Neutrophil (primary cell): Measurements from ENCODE around the gene BIN2.
"Not testable (repeated sequence)": the region's sequence is repeated elsewhere in the genome, so short reads cannot be mapped to it uniquely, and the experiment has no call there.

ENCODE experiments used
- H3K27ac ChIP-seq: fragments of 200-600 bp; sonication (generic); 2 replicates; pipeline ENCODE4 v1.5.1; 2016; ENCODE audit warnings: mild to moderate bottlenecking, moderate library complexity
- H3K27me3 ChIP-seq: fragments of 200-600 bp; sonication (generic); 2 replicates; pipeline ENCODE4 v1.6.0; 2016; ENCODE audit warnings: mild to moderate bottlenecking
- H3K36me3 ChIP-seq: fragments of 200-600 bp; sonication (generic); 2 replicates; pipeline ENCODE4 v1.5.1; 2017
- H3K4me1 ChIP-seq, 2 experiments: fragments of 200-600 bp in 1 of 2; sonication (generic) in 1 of 2; 1 replicate in 1 of 2; 2 replicates in 1 of 2; pipeline versions ENCODE4 v1.5.1 to v1.6.1; 2013 to 2016; ENCODE audit warnings: low read depth in 1 of 2, low read length in 1 of 2, mild to moderate bottlenecking in 1 of 2, moderate library complexity in 1 of 2; ENCODE audit not compliant: control insufficient read depth in 1 of 2, insufficient read depth in 1 of 2
- H3K4me3 ChIP-seq, 2 experiments: fragments of 200-600 bp in 1 of 2; sonication (generic) in 1 of 2; 1 replicate in 1 of 2; 2 replicates in 1 of 2; pipeline ENCODE4 v1.5.1; 2013 to 2016; ENCODE audit warnings: low read depth in 1 of 2, low read length in 1 of 2, mild to moderate bottlenecking in 1 of 2, moderate library complexity in 1 of 2
- H3K9me3 ChIP-seq: fragments of 200-600 bp; sonication (generic); 2 replicates; pipeline ENCODE4 v1.5.1; 2016
- TF ChIP-seq, protein P1 (sequence below): fragments of 200-600 bp; sonication (generic); IDR thresholded peaks from 2 replicates; pipeline ENCODE4 v1.5.1; 2016; ENCODE audit warnings: antibody characterized with exemption

BIN2 gene

GRCh38 chr12:51262758-51263177 lies 61.2 kb downstream of the BIN2 start:
- Histone ChIP-seq H3K36me3 (no peaks in the 10 kb centered on the region), H3K9me3 (no peaks in the 10 kb centered on the region), H3K27ac (no peak overlapping the region), H3K27me3 (no peaks in the 10 kb centered on the region), H3K4me1 (no peaks in the 10 kb centered on the region), H3K4me3 (no peak overlapping the region)
- TF ChIP-seq, protein P1, sequence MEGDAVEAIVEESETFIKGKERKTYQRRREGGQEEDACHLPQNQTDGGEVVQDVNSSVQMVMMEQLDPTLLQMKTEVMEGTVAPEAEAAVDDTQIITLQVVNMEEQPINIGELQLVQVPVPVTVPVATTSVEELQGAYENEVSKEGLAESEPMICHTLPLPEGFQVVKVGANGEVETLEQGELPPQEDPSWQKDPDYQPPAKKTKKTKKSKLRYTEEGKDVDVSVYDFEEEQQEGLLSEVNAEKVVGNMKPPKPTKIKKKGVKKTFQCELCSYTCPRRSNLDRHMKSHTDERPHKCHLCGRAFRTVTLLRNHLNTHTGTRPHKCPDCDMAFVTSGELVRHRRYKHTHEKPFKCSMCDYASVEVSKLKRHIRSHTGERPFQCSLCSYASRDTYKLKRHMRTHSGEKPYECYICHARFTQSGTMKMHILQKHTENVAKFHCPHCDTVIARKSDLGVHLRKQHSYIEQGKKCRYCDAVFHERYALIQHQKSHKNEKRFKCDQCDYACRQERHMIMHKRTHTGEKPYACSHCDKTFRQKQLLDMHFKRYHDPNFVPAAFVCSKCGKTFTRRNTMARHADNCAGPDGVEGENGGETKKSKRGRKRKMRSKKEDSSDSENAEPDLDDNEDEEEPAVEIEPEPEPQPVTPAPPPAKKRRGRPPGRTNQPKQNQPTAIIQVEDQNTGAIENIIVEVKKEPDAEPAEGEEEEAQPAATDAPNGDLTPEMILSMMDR = no peak

DNA sequence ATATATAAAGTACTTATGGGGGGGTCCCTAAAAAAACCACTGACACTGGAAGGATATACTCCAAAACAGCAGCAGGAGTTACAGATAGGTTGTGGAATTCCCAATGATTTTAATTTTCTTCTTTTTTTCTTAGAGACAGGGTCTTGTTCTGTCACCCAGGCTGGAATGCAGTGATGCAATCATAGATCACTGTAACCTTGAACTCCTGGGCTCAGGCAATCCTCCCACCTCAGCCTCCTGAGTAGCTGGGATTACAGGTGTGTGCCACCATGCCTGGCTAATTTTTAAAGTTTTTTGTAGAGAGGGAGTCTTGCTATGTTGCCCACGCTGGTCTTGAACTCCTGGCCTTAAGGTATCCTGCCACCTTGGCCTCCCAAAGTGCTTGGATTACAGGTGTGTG lies 64.4 kb downstream of the BIN2 start:
- H3K4me3 ChIP-seq, H3K36me3 ChIP-seq, H3K27me3 ChIP-seq, H3K27ac ChIP-seq, H3K9me3 ChIP-seq, H3K4me1 ChIP-seq: not testable (repeated sequence)

- Histone ChIP-seq H3K27me3 (no peaks in the 10 kb centered on the region), H3K9me3 (no peaks in the 10 kb centered on the region), H3K36me3 (no peaks in the 10 kb centered on the region), H3K4me1 (peaks cover 21 to 24% of the 10 kb centered on the region in 2 experiments), H3K4me3 (no peak overlapping the region), H3K27ac (no peak overlapping the region)
- TF ChIP-seq, protein P1 = no peak
Observed at GRCh38 chr12:51254536-51254935, 69.4 kb downstream of the BIN2 start.

- no peaks in the 10 kb centered on the region for H3K36me3 ChIP-seq
Observed at GRCh38 chr12:51253276-51253675, 70.7 kb downstream of the BIN2 start.

DNA sequence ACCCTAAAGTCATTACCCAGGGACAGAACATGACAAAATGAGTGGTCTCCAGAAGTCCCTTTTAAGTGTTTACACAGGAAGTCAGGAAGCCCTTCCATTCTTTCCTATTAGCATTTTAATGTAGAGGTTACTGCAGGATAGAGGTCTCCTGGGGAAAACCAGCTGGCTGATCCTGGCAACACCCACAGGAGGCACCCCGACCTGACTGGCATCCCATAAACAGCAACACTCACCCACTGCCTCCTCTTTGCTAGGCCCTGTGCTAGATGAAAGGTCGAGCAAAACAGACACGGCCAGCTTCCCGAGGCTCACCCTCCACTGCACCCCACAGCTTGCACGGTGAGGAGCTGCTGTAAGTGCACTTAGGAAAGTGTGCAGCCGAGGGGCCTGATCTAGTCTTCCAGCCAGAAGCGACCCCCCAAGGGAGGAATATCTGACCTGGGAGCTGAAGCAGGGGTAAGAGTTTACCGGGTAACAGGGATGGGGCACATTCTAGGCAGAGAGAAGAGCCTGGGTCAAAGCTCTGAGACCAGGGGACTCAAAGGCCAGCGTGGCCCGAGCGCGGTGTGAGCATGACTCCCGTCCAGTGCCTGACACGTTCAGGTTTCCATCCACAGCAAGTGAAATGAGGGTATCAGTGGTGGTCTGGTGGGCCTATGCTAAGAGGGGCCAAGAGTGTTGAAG lies 76.3 kb downstream of the BIN2 start:
- H3K4me1 ChIP-seq = peaks cover 78 to 81% of the 10 kb centered on the region in 2 experiments
- H3K36me3 ChIP-seq = peaks cover 28% of the 10 kb centered on the region
- H3K27me3 ChIP-seq = no peaks in the 10 kb centered on the region
- no peaks in the 10 kb centered on the region for H3K9me3 ChIP-seq
- peak overlapping the region; percentile 82 for H3K27ac ChIP-seq
- TF ChIP-seq, protein P1 = no peak
- H3K4me3 ChIP-seq = no peak overlapping the region

More at GRCh38 chr12:51253276-51253675, 70.7 kb downstream of the BIN2 start:
- H3K27ac ChIP-seq = peak overlapping the region; percentile 1
- no peak overlapping the region for H3K4me3 ChIP-seq
- H3K27me3 ChIP-seq = no peaks in the 10 kb centered on the region
- TF ChIP-seq, protein P1 = no peak
- H3K4me1 ChIP-seq = peaks cover 33 to 36% of the 10 kb centered on the region in 2 experiments
- H3K9me3 ChIP-seq = no peaks in the 10 kb centered on the region

- TF ChIP-seq, protein P1 = peak; percentile 39
- H3K27me3 ChIP-seq = no peaks in the 10 kb centered on the region
- peak overlapping the region; percentile 82 for H3K27ac ChIP-seq
- peak overlapping the region; percentile 39 to 46 for H3K4me3 ChIP-seq
- no peaks in the 10 kb centered on the region for H3K9me3 ChIP-seq
- peaks cover 91 to 94% of the 10 kb centered on the region in 2 experiments for H3K4me1 ChIP-seq
- peaks cover 41% of the 10 kb centered on the region for H3K36me3 ChIP-seq
Observed at GRCh38 chr12:51246254-51246853, 77.6 kb downstream of the BIN2 start.
